Spleen (tissue), 7 donors: ENCODE data around the gene KIF5B.

Experiments
- POLR2A ChIP-seq, 3 donors: fragments of 450-650 bp; IDR thresholded peaks; one replicate each; pipeline ENCODE4 v1.5.1; 2017; ENCODE audit warnings: antibody characterized with exemption in 3 of 3, mild to moderate bottlenecking in 1 of 3
- POLR2AphosphoS5 ChIP-seq, 3 donors: sonication (generic); formaldehyde crosslinking; IDR thresholded peaks; one replicate each; pipeline ENCODE4 v1.5.1; 2017; ENCODE audit warnings: antibody characterized with exemption in 3 of 3
- TF ChIP-seq, protein P1 (sequence below), 11 experiments: fragments of 200-600 bp in 7 of 11; fragments of 450-650 bp in 4 of 11; sonication (generic) in 4 of 11; IDR thresholded peaks in 8 of 11; conservative IDR thresholded peaks in 3 of 11; 1 replicate in 7 of 11; 2 replicates in 4 of 11; pipeline versions ENCODE4 v1.4.0 to v1.8.0; 2016 to 2021; ENCODE audit warnings: antibody characterized with exemption in 11 of 11, inconsistent platforms in 4 of 11, mild to moderate bottlenecking in 1 of 11
- donor health status: DM: no; HTN: no; CAD: no; lungs with moderate emphysema.
- donor health status: DM: no; HTN: no; CAD: no.
- donor health status: DM: no; HTN: no; CAD: no.

- TF ChIP-seq, protein P1, sequence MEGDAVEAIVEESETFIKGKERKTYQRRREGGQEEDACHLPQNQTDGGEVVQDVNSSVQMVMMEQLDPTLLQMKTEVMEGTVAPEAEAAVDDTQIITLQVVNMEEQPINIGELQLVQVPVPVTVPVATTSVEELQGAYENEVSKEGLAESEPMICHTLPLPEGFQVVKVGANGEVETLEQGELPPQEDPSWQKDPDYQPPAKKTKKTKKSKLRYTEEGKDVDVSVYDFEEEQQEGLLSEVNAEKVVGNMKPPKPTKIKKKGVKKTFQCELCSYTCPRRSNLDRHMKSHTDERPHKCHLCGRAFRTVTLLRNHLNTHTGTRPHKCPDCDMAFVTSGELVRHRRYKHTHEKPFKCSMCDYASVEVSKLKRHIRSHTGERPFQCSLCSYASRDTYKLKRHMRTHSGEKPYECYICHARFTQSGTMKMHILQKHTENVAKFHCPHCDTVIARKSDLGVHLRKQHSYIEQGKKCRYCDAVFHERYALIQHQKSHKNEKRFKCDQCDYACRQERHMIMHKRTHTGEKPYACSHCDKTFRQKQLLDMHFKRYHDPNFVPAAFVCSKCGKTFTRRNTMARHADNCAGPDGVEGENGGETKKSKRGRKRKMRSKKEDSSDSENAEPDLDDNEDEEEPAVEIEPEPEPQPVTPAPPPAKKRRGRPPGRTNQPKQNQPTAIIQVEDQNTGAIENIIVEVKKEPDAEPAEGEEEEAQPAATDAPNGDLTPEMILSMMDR (IDR thresholded peaks at IDR 0.05 in 8 of 11, conservative IDR thresholded peaks at IDR 0.05 in 3 of 11): no peak
- TF ChIP-seq POLR2A (IDR thresholded peaks at IDR 0.05): no peak
- TF ChIP-seq POLR2AphosphoS5 (IDR thresholded peaks at IDR 0.05): no peak
Observed at GRCh38 chr10:32035038-32035437, 21.2 kb downstream of the KIF5B start.
